Measurements from ENCODE around the gene MSLN.

DNA sequence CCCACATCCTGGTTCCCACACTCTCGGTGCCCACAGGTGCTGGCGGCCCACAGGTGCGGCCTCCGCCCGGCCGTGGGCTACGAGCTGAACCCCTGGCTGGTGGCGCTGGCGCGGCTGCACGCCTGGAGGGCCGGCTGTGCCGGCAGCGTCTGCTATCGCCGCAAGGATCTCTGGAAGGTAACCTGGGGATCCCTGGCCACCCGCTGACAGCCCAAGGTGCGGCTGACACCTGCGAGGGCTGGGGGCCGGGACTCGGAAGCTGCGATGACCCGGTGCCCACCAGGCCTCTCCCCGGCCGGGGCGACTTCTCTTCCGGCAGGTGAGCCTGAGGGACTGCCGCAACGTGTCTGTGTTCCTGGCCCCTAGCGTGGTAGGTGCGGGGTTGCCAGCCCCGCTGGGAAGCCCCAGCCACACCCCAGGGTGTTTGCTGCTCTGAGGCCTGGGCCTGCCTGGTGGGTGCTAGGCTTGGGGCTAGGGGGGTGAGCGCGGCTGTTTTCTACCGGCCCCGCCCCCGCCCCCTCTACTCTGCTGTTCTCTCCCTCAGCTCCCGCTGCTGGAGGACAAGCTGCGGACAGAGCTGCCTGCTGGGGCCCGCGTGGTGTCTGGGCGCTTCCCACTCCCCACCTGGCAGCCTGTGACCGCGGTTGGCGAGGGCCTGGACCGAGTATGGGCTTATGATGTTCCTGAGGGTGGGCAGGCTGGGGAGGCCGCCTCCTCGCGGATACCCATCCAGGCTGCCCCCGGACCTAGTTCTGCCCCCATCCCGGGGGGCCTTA, 38.6 kb upstream of the MSLN start:
- TF ChIP-seq ZFX (IDR thresholded peaks at IDR 0.05), result peak; percentile 42; the same call in 1 of the 2 replicates
- TF ChIP-seq, protein P1, sequence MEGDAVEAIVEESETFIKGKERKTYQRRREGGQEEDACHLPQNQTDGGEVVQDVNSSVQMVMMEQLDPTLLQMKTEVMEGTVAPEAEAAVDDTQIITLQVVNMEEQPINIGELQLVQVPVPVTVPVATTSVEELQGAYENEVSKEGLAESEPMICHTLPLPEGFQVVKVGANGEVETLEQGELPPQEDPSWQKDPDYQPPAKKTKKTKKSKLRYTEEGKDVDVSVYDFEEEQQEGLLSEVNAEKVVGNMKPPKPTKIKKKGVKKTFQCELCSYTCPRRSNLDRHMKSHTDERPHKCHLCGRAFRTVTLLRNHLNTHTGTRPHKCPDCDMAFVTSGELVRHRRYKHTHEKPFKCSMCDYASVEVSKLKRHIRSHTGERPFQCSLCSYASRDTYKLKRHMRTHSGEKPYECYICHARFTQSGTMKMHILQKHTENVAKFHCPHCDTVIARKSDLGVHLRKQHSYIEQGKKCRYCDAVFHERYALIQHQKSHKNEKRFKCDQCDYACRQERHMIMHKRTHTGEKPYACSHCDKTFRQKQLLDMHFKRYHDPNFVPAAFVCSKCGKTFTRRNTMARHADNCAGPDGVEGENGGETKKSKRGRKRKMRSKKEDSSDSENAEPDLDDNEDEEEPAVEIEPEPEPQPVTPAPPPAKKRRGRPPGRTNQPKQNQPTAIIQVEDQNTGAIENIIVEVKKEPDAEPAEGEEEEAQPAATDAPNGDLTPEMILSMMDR (conservative IDR thresholded peaks at IDR 0.05), result no peak
